DMS79 treated with DMSO at 0.1 percent for 48 hours (cell line): Measurements from ENCODE around the gene MGP.

Source experiments
- DNase-seq: peaks from one replicate; lab custom pipeline; 2025; lab: John Stamatoyannopoulos, UW

Gene MGP

DNA sequence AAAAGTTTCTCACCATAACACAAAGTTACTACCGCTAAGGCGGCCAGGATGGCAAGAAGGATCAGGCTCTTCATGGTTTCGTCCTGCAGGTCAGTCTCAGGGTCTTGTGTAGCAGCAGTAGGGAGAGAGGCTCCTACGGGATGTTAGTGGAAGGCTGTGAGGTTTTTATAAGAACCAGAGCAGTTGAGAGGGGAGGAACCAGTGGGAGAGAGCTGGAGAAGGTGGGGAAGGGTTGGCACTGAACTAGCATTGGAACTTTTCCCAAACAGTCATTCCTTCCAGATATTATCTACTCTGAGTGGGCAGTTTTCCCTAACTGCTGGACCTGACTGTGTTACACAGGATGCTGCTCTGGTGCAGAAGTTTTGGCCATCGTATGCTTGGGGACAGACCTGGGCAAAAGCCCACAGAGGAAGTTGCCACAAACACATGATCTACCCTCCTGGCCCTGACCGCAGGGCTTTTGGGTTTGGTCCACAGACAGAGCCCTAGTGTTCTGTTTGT is at the start of gene MGP:
TSS of gene MGP (minus strand) at position 137 of the 504 bp plus-strand sequence. CDS start at position 74, 63 bp downstream.
- DNase-seq: no peak

DNA sequence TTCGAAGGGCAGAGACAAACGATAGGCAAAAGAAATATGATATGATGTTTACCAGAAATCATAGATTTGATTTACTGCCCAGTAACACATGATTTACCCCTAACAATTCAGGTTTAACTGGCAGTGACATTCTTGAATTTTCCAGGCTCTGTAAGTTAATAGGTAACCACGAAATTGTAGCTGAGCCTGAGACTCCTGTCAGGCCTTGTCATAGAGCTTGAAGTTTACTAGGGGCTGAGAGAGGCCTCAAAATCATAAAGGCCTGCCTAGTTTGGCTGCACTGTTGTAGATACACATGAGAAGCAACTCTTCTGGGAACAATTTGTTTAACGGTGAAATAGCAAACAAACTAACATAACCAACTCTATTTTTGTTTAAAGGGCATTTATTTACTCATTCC is 49.4 kb upstream of the MGP start:
- no peak for DNase-seq

DNA sequence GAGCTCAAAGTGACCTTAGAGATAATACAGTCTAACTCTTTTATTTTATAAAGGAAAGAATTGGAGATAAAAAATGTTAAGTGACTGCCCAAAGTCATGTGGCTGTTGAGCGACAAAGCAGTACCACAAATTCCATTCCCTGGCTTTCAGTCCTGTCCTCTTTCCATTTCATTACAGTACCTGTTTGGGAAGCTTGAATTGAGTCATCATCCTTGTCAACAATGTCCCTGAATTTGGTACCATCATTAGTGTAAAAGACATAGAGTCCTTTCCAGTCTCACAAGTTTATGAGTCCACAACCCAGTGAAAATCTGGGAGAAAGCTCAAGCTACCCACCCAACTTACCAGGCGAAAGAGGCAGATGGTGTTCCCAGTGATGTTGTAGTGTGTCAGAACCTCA is 48.9 kb upstream of the MGP start:
- DNase-seq: no peak

DNA sequence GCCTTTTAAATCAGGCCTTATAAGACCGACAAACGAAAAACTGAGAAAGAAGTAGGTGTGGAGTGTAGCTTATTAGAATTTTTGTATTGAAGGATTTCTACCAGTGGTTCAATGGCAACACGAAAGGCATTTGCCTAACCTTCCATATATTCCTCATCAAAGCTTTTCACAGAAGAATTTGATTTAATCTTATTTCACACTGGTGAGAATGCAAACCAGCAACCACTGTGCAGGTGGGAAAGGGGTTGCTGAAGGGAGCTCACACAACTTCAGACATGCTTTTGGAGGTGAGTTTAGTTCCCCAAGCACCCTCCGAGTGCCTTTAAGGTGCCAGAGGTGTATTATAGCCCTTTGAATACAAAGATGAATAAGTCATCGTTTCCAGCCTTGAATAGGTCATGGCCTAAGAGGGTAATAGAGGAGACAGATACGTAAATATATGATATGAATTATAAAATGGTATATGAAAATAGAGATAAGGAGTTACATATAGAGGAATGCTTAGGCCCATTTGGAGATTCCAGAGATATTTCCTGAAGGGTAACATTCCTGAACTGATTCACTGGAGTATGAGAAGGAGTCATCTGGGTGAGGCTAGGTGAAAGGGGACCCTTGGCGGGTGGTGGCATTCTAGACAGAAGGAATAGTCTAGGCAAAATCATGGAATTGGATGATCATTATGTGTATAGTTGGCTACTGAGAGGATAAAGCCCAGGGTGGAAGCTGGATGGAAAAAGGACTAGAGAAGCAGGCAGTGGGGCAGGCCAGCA is 46.3 kb upstream of the MGP start:
- DNase-seq: no peak

DNA sequence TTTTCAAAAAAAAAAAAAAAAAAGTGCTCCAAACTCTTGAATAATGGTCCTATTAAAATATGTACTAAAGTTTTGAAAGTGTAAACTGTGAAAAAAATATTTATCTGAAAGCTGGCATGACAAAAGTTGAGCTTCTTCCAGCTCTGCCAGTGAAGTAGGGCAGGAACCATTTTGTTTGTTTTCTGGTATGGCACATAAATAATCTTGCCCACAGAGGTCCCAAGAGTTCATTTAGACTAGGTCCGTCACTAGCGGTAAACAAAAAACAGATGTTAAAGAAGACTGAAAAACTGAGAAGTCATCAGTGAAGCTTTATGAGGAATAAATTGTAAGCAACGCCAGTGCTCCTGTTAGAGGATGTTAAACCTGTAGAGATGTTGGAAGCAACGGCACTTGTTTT is 45.7 kb upstream of the MGP start:
- DNase-seq: peak; percentile 89

DNA sequence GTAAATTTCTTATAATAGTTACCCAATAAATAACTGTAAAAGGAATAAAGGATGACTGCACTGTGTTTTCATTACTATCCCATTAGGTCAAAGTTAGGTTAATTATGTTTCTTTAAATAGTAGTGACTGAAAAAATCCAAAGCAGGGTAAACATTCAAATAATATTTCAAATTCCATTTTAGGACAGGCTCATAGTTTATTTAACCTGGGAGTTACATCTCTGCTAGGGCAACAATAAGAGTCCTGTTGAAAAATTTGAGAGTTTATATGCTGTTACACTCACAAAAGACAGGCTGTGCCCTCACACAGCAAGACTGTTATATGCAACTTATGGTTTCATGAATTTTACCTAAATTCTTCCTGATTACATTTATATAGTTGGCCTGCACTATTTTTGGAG is 44.6 kb upstream of the MGP start:
- no peak for DNase-seq

DNA sequence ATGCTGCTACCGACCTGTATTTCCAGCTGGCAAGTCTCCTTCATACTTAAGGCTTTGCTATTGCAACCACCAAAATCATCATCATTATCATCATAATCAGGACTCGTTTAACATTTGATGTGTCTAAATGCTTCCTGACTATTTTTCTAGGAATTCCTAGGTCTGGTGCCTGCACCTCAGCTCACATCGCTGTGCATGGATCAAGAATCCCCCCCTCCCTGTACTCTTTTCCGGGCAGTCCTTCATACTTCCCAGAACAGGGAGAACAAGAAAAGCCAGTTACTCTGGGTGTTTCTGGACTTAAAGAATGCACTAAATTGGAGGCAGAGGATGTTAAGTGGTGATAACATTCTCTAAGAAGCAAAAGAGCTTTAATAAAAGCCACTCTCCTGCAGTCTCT is 43.3 kb upstream of the MGP start:
- peak; percentile 89 for DNase-seq

DNA sequence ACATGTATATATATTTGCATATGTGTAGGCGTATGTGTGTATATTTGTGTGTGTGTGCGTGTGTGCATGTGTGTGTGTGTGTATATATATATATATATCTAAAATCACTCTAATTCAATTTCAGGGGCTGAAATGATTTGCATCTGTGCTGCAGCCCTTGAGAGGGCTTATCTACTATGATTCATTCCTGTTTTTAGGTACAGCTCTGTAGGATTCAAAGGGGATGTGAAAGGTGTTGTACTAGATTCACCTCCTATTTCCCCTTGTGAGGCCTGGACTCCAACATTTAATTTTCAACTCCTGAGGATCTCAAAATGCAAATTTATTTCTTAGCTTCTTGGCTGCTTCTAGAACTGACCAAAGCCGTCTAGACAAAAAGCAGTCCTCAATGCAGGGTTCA is 41.6 kb upstream of the MGP start:
- DNase-seq: no peak

DNA sequence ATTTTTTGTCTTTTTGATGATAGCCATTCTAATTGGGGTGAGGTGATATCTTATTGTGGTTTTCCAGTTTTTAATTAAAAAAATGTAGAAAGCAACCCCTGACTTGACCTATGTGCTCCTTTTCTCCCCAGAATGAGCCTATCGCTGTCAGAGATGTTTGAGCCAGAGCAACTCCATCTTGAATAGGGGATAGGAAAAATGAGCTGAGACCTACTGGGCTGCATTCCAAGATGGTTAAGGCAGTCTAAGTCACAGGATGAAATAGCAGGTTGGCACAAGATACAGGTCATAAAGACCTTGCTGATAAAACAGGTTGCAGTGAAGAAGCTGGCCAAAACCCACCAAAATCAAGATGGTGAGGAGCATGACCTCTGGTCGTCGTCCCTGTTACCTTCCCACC is 38.9 kb upstream of the MGP start:
- DNase-seq: no peak

DNA sequence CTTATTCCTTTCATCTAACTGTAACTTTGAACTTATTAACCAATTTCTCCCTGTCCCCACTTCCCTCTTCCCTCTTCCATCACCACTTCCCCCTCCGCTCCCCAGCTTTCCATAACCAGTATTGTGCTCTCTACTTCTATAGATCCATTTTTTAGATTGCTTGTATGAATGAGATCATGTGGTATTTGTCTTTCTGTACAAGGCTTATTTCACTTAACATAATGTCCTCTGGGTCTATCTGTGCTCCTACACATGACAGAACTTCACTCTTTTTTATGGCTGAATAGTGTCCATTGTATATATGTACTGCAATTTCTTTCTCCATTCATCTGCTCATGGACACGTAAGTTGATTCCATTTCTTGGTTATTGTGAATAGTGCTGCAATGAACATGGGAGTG is 38.3 kb upstream of the MGP start:
- no peak for DNase-seq

DNA sequence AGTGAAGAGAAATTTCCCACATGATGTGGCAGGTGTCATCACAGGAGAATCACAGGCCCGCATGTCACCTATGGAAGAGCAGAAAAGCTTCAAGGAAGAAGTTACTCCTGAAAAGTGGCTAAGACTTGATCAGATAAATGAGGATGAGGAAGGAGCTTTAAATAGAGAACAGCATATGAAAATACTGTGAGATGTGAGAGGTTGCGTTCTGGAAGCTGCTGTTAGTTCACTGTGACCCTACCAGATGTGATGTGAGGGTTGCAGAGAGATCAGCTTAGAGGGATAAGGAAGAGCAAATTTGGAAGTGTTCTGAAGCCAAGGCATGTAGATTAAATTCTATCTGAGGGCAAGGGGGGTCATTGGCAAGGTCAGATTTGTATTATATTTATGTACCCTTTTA is 35.6 kb upstream of the MGP start:
- DNase-seq: no peak

DNA sequence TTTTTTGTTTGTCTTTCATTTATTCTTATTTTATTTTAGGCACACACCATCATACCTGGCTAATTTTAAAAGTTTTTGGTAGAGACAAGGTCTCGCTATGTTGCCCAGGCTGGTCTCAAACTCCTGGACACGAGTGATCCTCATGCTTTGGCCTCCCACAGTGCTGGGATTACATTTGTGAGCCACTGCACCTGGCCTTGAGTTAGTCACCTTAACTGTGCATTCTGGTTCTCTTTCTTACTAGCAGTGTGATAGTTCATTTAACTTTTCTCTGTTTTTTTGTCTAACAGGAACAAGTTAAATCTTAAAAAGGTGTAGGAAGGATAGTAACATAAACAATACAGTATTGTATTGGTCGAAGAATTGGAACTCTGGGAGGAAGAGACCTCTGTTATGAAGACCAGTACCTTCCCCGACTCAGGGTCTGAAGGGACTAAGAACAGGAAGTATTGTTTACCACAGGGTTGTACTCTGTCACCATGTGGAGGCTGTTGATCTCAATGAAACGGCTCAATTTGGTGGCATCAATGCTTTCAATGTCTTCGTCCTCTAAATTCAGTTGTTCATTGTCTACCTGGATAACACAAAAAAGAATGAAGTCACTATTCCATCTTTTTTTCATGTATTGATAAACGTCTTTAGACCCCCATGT is 34.9 kb upstream of the MGP start:
- no peak for DNase-seq

DNA sequence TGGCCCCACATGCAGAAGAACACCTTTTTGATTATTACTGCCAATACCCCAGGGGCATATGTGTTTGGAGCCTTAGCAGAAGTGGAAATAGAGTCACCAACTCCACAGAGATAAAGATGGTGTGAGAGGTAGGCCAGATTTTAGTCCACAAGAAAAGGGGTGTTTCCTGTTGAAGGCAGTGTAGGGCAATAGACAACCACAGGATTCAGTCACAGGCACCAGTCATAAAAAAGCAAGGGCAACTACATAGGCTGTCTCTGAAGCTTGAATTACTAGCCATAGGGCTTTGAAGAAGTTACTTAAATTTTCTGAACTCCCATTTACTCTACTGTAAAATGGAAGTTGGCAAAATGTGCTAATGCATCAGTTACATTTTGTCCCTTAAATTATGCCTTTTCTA is 33.8 kb upstream of the MGP start:
- DNase-seq: no peak

DNA sequence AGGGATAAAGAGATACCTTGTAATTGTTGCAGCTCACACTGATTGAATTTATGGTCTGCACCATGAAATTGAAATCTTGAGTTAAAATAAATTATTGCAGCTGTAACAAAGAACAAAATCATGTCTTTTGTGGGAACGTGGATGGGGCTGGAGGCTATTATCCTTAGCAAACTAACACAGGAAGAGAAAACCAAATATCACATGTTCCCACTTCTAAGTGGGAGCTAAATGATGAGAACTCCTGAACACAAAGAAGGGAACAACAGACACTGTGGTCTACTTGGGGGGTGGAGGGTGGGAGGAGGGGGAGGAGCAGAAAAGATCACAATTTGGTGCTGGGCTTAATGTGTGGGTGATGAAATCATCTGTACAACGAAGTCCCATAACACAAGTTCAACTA is 30.1 kb upstream of the MGP start:
- no peak for DNase-seq

DNA sequence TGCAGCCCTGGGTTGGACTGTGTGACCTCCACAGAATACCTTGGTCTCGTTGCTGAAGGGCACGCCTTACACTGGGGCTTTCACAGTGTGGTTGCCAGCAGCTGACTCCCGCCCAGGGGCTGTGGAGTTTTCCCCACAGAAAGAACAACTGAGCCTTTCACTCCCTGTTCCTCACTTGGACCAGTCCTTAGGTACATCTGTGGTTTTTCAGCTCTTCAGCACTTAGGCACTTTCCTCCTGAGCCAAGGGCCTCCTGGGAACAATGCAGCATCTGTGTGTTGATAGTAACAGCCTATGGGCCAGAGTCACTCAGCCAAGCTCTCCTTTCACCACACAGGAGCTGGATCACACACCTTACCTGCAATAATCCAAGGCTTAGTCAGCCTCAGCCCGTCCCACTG is 27.7 kb upstream of the MGP start:
- DNase-seq: peak; percentile 64

DNA sequence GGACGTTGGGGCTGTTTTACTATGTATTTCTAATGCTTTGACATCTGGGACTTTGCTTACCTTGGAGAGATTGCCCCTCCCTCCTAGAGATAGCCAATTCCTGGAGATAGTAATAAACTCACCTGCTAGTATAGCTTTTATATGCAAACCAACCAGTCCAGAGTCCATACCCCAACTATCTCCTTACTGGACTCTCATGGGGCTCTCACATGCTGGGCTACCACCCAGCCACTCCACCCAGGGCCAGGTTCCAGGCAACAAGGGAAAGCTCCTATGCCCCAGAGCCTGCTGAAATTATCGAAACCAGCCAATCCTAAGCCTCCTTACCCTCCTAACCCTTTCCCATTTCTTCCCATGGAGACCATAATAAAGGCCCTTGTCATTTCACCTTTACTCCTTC is 25.5 kb upstream of the MGP start:
- no peak for DNase-seq

DNA sequence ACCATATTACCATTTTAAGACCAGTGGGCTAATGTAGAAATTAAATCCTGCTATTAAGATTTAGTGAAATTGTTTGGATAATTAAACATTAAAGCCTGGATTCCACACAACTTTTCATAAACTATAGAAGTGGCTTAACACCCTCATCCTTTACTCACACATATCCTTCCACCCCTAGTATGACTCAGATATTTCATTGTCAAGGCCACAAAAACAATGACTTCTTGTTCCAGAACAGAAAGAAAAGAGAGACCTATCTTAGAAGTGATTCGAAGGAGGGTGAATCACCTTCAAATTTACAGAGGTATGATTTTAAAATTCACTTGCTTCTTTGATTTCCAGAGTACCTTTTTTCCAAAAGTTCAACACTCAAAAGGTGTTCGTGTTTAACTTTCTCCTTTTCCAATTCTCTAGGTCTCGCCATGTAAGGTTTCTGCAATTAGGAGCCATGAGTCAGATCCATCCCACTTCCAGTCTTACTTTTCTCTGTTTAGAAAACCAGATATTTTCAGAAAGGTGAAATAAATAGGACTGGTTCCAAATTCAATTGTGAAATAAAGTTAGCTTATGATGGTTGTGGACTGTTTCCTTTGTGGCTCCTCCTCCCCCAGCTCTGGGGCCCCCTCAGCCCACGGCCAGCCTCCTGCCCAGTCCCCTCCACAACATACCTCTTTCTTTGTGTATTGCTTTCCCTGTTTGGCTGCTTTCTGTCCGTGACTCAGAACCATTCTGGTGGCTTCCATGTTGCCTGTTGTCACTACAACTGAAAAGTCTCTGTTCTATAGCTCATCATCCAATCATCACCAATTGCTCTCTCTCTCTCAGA is 24.6 kb upstream of the MGP start:
- DNase-seq: no peak

DNA sequence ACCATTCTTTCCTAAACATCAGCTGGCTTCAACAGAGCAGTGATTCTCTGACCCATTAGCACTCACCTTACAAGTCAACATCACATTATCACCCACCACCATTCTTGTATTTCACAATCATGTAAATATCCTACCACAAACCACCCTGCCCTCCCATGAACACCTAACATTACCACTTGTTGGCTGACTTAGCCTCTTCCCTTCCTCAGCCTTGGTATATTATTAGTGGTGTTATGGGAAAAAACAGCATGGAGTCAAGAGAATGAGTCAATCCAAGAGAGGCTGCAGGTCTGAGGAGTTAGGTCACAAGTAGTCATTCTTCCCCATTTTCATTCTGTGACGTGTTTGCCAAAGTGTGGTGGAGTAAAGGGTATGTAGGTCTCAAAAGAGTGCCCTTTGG is 22.3 kb upstream of the MGP start:
- DNase-seq: no peak

DNA sequence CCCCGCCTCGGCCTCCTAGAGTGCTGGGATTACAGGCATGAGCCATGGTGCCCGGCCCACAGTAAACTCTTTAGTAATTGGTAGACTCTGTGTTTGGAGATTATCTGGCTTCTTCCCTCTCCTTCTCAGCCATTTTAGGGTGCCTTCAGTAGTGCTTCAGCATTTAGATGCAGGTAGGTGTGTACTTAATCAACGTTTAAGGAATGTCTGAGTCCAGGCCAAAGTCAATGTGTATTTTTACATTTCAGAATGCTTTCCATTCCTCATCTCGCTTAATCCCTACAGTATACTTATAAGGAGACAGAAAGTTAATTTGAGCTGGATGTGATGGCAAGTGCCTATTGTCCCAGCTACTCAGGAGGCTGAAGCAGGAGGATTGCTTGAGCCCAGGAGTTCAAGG is 20.5 kb upstream of the MGP start:
- no peak for DNase-seq

DNA sequence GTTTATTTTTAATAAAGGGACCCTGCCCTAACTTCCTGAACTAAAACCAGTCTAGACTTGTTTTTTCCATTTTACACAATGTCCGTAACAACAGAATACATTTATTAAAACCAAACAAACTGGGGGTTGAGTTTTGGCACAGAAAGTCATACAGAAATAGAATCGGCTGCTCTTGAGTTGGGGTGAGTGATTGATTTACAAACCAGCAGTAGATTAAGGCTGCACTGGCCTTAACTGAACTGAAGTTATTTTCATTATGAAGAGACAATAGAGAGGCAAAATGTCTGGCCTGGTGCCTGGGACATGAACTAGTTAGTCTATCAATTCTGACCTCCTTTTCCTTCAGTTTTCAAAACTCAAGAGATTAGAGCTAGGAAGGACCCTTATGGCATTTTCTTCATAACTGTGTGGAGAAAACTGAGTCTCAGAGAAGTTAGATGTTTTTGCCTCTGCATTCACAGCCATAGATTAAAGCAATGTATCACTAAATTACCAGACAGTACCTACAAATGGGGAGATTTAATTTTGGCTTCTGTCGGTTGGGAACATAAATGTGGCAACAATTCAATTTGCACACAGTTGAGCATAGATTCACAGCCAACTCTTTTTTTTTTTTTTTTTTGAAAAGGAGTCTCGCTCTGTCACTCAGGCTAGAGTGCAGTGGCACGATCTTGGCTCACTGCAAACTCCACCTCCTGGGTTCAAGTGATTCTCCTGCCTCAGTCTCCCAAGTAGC is 19.8 kb upstream of the MGP start:
- DNase-seq: no peak

DNA sequence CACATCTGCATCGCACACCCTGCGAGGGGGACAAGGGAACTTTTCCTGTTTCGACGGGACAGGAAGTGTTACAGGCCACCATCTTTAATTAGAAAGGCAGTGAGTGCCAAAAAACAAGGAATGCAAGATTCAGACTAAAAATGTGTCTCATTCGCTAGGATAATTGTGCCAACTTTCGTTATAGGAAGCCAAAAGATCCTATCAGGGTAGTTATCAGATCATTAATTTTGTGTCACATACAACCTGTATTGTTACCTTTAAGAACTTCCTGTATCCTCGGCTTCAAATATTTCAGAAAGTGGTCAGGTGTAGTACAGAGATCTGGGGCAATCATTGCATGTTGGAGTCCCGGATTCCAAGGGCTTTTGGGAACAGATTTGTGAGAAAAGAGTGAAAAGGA is 19.2 kb upstream of the MGP start:
- DNase-seq: no peak
